ENCODE measurements around the gene CD37. TPM values are rescaled to one million over a fixed set of nuclear protein-coding genes. Genes with fewer than 3 reads are reported as not detected.
"Not testable (repeated sequence)": the region's sequence is repeated elsewhere in the genome, so short reads cannot be mapped to it uniquely, and the experiment has no call there.

Gene CD37
- total RNA-seq, 1 donor from 2014 or later = 3.5 TPM

DNA sequence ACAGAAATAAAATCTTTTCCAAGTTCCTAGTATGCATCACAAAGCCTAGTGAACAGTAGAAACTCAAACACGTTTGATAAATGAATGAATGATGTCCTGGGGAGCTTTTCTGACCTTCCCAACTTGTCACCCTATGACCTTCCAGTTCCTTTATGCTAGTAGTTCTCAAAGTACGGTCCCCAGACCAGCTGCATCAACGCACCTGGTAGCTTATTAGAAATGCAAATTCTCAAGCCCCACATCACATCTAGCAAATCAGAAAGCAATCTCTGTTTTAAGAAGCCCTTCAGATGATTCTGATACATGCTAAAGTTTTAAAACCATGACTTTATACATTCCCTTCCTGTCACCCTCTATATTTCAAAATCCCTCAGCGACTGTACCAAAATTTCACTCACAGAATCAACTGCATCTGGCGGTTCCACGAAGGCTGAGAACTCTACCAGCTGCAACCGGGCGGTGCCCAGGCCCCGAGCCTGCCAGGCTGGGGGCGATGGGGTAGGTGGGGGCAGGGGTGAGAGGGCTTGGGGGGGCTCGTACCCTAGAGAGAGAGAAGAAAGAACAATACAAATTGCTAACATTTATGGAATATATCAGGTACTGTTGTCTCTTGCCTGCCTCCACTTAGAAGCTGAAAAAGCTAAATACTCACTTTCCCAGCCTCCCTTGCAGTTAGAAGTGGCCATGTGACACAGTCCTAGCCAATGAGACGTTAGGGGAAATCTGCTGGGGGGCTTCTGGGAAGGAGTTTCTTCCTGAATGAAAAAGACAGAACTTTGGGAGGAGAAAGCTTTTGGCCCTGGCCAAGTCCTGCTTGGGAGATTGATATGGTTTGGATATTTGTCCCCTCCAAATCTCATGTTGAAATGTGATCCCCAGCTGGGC, 13.3 kb downstream of the CD37 start:
- ATAC-seq = no peak

DNA sequence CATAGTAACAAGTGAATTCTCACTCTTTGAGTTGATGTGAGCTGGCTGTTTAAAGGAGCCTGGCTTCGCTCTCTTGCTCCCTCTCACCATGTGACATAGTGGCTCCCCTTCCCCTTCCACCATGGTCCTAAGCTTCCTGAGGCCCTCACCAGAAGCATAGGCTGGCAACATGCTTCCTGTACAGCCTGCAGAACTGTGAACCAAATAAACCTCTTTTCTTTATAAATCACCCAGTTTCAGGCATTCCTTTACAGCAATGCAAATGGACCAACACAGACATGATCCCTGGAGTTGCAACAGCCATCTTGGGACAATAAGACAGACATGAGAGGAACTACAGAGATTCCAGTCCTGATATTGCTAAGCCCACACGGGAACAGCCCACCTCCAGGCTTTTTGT, 14.4 kb downstream of the CD37 start:
- no peak for ATAC-seq

DNA sequence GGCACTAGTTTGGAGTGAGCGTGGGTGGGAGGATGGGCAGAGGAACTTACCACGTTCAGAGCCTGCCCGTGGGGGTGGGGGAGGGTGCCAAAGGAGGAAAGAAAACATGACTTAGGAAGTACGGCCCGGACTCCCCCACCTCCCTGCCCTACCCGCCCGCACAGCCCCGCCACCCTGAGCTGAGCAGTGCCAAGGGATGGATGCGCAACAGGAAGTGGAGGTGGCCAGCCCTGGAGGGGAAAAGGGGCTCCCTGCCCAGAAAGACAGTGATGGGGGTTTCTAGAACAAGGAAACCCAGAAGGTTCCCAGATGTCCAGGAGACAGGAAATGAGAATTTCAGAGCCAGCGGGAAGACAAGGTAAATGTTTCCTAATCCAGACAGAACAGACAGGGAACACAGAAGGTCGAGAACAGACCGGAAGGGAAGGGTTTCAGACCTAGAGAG, 20.7 kb downstream of the CD37 start:
- peak; percentile 23 for ATAC-seq

DNA sequence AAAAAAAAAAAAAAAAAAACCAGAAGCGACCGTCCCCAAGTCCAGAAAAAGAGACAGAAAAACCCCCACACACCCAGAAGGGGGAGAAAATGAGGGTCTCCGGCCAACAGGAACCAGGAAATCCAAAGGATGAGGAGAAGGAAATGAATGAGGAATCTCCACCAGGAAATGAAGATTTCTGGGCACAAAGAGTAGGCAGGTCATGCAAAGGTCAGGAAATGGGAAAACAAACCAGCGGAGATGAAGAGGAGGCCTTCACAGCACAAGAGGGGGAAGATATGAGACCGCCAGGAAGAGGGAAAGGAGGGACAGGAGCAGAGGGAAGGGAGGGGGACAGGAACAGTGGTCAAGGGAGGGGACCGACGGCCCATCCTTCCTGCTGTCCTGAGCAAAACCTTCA, 21.2 kb downstream of the CD37 start:
- no peak for ATAC-seq

DNA sequence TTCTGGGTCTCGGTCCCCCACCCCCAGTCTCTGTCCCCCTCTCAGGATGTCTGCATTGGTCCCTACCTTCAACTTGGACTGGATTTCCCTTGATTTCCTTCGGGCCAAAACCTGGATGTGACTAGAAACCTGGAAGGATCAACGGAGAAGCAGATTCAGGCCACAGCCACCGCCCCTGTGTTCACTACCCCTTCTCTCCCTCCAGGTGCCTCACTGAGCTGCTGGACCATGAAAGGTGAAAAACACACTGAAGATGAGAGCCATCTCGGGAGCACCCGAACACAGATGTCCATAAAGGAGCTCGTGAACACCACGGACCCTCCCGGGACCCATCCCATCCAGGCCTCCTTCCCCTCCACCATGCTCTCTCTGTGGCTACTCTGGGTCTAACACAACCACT, 22.0 kb downstream of the CD37 start:
- ATAC-seq = no peak

DNA sequence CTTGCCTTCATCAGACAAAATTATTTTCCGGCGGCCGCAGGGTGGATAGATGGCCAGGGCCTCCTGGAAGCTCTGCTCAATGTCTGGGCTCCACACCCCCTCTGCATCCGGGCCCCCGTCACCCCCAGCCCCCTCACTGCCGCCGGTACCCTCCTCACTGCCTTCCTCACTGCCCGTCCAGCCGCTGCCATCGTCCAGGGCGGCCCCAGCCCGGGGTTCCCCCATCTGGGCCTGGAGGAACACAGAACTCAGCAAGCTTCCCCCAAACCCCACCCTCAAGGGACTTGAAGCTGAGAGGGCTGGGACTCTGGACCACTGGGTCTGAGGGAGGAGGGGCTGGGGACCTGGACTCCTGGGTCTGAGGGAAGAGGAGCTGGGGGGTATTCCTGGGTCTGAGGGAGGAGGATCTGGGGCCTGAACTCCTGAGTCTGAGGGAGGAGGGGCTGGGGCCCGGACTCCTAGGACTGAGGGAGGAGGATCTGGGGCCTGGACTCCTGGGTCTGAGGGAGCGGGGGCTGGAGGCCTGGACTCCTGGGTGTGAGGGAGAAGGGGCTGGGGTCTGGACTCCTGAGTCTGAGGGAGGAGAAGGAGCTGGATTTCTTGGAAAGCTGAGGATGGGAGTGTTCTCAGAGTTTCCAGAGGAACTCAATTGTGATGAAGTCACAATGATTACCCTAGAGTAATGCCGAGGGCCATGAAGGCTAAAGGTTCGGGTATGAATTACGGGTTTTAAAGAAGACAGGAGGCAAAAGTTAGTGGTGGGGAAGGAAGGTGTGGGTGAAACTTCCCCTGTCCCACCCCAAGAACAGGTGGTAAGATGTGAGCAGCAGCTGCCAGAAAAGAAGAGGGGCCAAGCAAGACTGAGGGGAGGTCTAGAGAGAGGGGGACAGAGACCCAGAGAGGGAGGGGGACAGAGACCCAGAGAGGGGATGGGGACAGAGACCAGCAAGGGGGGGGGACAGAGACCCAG, 24.9 kb downstream of the CD37 start:
- no peak for ATAC-seq

DNA sequence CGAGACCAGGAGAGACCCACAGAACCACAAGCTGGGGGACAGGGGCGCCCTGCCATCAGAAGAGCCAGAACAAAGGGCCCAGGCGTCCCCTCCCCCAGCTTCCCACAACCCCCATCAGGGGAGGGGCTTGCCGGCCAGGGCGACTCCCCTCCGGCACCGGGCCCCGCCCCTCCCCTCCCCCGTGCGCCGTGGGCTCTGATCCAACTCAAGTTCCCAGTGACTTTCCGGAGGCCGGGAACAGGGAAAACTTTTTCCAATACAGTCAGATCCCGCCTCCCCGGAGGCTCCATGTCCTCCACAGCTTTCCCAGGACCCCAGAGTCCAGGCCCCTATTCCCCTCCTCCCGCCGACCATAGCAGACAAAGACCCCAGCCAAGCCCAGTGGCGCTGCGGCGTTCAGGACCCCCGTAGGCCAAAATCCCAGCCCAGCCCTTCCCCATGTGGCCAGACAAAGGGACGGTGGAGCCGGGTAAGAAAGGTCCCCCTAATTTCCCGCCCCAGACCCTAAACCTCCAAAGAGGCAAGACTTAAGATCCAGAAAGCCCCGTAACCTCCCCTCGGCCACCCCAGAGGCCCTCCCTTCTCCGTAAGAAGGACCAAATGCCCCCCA, 26.3 kb downstream of the CD37 start:
- peak; percentile 7 for ATAC-seq

DNA sequence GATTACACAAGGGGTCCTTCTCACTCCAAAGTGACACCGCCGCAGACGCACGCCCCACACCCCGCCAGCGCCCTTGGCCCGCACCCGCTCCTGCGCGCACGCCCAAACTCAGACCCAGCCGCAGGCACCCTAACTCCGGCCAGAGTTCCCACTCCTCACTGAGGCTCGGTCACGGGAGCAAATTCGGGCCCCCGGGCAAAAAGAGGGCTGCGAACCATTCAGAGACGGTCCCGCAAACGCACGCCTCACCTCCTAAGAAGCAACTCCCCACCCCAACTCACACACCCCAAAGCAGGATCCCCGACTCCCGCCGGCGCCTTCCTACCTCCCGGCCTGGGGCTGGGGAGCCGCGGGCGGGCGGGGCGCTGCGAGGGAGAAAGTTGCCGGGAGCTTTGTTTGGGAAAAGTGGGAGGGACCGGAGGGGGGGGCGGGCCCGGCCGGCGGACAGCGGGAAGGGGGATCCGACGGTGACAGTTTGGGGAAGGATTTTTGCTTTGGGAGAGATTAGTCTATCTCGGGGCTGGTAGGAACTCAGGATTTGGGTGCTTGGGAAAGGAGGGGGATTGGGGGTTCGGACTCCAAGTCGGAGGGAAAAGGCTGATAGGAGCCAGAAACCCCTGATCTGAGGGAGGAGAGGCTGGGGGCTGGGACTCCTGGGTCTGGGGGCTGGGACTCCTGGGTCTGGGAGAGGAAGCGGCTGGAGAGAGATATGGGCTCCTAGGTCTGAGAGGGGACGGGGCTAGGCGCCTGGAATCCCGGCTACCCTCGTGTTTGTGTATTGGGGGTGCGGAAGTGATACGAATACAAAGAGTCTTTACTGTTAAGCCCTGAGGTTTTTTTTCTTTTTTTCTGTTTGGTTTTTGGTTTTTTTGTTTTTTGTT, 27.1 kb downstream of the CD37 start, which contains the start of gene TEAD2:
Gene TEAD2 (minus strand): TSS at position 369 of the 881 bp plus-strand sequence. CDS start 2,341 bp downstream, outside the sequence.
- no peak for ATAC-seq

DNA sequence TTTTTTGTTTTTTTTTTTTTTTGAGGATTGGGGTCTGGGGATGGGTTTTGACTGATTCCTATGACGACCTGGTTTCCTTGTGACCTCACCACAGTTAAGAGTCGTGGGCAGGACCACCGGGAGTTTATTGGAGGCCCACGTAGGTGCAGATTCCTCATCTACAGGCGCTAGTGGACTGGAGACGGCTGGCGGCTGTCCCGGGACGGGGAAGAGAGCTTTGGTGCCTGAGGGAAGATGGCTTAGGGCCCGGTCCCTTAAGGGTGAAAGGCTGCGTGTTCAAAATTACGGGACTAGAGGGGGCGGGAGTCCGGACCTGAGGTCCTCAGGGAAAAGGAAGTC, 27.7 kb downstream of the CD37 start:
- ATAC-seq = no peak

DNA sequence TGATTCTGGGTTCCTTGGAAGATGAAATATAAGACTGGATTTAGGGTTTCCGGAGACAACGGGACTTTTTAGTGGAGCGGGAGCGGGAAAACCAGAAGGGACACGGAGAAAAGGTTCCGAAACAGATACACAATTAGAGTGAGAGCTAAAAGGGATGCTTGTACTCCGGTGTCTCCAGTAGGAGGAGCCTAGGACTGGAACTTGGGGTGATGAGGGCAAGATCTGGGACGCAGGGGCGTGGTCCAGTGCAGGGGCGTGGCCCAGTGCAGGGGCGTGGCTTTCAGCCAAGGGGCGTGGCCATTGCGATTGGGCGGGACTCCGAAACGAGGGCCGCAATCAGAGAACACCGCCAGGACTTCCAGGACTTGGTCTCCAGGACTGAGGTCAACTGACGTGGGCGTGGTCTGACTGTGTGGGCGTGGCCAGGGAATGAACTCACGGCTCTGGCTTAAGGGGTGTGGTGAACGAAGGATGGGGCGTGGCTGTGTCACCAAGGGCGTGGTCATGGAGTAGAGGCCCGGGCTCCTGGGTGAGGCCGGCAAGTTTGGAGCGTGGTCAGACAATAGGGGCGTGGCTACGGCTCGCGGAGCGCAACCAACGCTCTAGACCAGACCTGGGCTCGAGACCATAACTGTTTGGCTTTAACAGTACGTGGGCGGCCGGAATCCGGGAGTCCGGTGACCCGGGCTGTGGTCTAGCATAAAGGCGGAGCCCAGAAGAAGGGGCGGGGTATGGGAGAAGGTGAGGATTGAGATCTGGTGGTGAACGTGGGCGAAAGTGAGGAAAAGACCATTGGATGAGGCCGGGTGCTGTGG, 28.3 kb downstream of the CD37 start, which contains the start of gene DKKL1:
Gene DKKL1 (plus strand): TSS at position 610 of the 815 bp plus-strand sequence. CDS start 122 bp downstream, at position 732.
- peak; percentile 96 for ATAC-seq

DNA sequence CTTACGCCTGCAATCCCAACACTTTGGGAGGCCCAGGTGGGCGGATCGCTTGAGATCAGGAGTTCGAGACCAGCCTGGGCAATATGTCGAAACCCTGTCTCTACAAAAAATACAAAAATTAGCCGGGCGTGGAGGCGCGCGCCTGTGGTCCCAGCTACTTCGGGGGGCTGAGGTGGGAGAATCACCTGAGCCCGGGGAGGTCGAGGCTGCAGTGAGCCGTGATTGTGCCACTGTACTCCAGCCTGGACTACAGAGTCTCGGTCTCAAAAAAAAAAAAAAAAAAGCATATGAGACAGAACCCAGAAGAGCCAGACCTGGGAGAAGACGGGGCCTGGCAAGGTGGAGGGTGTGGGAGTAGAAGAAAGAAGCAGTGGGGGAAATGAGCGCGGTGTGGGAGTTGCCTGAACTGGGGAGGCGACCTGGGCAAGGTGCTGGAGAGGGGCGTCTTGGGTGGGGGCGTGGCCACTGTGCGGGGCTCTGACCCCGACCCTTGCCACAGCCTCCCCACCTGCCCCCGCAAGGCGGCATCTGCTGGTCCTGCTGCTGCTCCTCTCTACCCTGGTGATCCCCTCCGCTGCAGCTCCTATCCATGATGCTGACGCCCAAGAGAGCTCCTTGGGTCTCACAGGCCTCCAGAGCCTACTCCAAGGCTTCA, 29.0 kb downstream of the CD37 start:
- ATAC-seq = no peak

DNA sequence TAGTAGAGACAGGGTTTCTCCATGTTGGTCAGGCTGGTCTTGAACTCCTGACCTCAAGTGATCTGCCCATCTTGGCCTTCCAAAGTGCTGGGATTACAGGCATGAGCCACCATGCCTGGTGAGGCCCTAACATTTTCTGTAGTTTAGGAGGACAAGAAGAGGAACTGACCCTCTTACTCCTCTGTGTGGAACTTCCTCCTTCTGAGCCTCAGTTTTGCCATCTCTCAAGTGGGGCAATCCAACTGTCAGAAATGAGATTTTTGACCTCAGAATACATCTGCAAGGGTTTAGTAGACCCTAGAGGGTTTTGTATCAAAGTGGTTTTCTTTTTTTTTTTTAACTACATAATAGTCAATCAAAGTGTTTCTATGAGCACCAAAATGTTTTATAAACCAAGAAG, 30.9 kb downstream of the CD37 start:
- ATAC-seq = no peak

DNA sequence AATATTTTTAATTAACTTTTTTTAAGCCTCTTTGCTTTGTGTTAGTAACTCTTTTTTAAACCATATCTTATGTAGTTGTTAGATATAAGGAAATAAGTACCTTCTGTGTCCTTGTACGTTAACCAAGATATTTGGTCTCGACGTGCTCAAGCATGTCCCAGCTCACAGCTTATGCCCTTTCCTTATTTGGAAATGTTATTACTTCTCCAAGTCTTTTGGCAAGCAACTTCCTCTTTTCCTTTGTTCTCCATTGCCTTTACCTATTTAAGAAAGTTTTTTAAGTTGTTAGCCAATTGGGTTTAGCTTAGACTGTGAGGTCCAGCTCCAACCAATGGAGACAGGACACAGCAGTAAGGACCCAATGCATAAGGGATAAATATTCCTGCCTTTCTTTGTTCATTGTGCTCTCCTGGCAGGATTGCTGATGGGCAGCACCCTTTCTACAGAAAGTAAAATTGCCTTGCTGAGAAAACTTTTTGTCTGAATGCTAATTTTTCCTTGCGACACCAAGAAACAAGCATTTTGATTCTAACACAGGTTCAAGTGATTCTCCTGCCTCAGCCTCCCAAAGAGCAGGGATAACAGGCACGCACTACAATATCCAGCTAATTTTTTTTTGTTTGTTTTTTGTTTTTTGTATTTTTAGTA, 33.6 kb downstream of the CD37 start:
- ATAC-seq = no peak

DNA sequence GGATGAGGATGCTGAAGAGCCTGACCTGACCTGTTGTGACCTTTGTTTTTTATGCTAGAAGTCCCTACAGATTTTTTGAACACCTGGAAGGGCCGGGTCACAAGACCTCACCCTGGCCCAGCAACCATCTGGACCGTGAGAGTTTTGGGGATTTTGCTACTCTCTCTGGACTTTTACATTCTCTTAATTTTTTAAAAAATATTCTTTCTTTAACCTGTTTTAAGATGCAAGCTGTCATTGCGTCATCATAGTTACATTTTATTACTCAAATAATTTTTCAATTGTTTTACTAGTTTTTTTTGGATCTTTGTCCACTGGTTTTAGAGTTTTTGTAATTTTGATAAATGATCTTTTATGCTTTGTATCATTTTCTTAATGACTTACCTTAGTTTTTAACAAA, 36.0 kb downstream of the CD37 start:
- no peak for ATAC-seq

DNA sequence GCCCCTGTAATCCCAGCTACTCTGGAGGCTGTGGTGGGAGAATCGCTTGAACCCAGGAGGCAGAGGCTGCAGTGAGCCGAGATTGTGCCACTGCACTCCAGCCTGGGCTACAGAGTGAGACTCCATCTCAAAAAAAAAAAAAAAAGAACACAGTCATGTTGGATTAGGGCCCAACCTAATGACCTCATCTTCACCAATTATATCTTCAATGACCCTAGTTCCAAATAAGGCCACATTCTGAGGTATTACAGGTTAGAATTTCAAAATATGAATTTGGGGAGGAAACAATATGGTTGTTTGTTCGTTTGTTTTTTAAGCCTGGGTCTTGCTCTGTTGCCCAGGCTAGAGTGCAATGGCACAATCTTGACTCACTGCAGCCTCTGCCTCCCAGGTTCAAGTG, 38.0 kb downstream of the CD37 start:
- not testable (repeated sequence) for ATAC-seq

DNA sequence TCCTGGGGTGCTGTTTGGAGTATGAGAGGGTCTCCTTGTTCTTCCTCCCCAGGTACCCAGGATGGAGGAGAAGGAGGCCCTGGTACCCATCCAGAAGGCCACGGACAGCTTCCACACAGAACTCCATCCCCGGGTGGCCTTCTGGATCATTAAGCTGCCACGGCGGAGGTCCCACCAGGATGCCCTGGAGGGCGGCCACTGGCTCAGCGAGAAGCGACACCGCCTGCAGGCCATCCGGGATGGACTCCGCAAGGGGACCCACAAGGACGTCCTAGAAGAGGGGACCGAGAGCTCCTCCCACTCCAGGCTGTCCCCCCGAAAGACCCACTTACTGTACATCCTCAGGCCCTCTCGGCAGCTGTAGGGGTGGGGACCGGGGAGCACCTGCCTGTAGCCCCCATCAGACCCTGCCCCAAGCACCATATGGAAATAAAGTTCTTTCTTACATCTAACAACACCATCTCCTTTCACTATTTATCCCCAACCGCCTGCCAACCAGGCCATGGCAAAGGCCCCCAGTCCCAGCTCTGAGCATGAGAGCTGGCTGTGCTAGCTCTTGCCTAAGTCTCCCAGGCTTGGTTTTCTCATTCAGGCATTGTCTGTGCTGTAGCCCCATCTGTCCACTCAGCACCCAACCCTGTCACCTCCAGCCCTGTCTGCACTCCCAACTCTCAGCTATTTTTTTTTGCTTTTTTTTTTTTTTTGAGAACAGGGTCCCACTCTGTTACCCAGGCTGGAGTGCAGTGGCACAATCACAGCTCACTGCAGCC, 39.6 kb downstream of the CD37 start:
- ATAC-seq = no peak

DNA sequence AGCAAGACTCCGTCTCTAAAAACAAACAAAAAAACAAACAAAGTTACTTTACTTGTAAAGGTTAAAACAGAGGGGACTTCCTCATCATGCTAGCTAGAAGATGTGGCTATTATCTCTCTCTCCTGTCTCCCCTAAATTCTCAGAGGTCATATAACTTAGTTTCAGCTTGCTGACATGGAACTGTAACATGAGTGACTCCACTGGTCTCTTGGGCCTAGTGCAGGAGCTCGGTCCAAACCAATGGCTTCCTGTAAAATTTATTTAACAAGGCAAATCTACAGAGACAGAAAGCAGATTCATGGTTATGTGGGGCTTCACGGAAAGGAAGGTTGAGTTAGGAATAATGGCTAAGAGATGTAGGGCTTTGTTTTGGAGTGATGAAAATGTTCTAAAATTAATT, 43.3 kb downstream of the CD37 start:
- ATAC-seq = no peak

DNA sequence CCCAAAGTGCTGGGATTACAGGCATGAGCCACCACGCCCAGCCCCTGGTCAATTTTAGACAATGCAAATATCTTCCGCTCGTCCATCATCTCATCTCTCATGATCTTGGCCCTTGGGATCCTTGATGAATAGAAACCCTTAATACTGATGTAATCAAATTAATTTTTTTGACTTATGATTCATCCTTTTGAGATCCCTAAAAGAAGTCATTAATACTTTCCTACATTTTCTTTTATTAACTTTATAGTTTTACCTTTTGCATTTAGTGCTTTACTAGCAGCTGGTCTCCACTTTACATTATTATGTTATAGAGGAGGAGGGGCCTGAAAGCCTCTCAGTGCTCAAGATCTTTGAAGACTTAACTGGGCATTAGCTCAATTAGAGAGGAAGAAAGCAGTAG, 45.2 kb downstream of the CD37 start:
- no peak for ATAC-seq

DNA sequence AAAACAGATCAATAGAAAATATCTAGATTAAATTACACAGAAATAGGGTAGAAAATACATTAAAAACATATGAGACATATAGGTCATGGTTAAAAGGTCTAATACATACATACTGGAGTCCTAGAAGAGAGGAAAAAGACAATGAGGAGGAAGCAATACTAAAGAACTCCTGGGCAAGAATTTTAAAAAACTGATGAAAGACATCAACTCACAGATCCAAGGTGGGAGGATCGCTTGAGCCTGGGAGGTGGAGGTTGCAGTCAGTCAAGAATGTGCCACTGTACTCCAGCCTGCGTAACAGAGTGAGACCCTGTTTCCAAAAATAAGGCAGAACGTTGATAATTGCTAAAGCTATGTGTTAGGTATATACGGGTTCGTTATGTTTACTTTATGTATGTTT, 47.4 kb downstream of the CD37 start:
- ATAC-seq = no peak
